Stomach (tissue), 19 donors: ENCODE results near the gene ALKBH2. TPM values are rescaled to one million over a fixed set of nuclear protein-coding genes. Genes with fewer than 3 reads are reported as not detected.

ENCODE experiments used
- DNase-seq, 2 donors: peaks; one replicate each; pipeline versions ENCODE4 v3.0.0 to v3.0.0-alpha.2; 2013 to 2019
- H3K27ac ChIP-seq, 5 donors: fragments of 200-600 bp in 4 of 5; sonication (generic) in 4 of 5; one replicate each; pipeline ENCODE4 v1.5.1; 2013 to 2019; ENCODE audit warnings: mild to moderate bottlenecking in 1 of 5, moderate library complexity in 1 of 5
- H3K27me3 ChIP-seq, 3 donors: fragments of 200-600 bp; sonication (generic); one replicate each; pipeline ENCODE4 v1.5.1; 2017 to 2019; ENCODE audit warnings: mixed run types in 1 of 3
- H3K36me3 ChIP-seq, 4 donors: fragments of 200-600 bp; sonication (generic); 1 replicate in 3 of 4; 2 replicates in 1 of 4; pipeline ENCODE4 v1.5.1; 2016 to 2019
- H3K4me1 ChIP-seq, 4 donors: fragments of 200-600 bp; sonication (generic); one replicate each; pipeline ENCODE4 v1.5.1; 2016 to 2019
- H3K4me3 ChIP-seq, 4 donors: fragments of 200-600 bp; sonication (generic) in 3 of 4; one replicate each; pipeline ENCODE4 v1.5.1; 2016 to 2019; ENCODE audit warnings: mild to moderate bottlenecking in 1 of 4
- H3K9me3 ChIP-seq, 4 donors: fragments of 200-600 bp; sonication (generic); one replicate each; pipeline ENCODE4 v1.5.1; 2016 to 2019
- EP300 ChIP-seq: sonication (generic); formaldehyde crosslinking; IDR thresholded peaks from one replicate; pipeline ENCODE4 v1.6.1; 2017; ENCODE audit warnings: antibody characterized with exemption
- POLR2A ChIP-seq, 4 donors: fragments of 450-650 bp; IDR thresholded peaks; one replicate each; pipeline ENCODE4 v1.6.1; 2016; ENCODE audit warnings: antibody characterized with exemption in 4 of 4, control low read depth in 2 of 4, mild to moderate bottlenecking in 1 of 4, moderate library complexity in 1 of 4
- POLR2AphosphoS5 ChIP-seq, 3 donors: sonication (generic); formaldehyde crosslinking; IDR thresholded peaks; one replicate each; pipeline ENCODE4 v1.6.1; 2016; ENCODE audit warnings: antibody characterized with exemption in 3 of 3
- WGBS, 5 donors: extraction: QIAGEN DNeasy Blood & Tissue Kit in 3 of 5; methylation state at CpG; one replicate each; pipeline versions ENCODE4 v1.1.5 to v1.1.7; 2013 to 2018; 5-methylcytosine and 5-hydroxymethylcytosine counted together
- intact Hi-C: fragments of 100-400 bp; cut with DNase I; formaldehyde crosslinking; loops from one replicate; pipeline ENCODE4 v1.15.1; 2023; ENCODE audit warnings: low total_unique reads
- long read RNA-seq, 10 donors: transcript quantifications; one replicate each; lab custom pipeline, GENCODE V29; 2026
- polyA plus RNA-seq, 3 donors: library from polyadenylated mRNA; stranded (reverse); fragments of 200-250 nt; gene quantifications; one replicate each; pipeline ENCODE4 v1.2.3, GENCODE V29; 2013
- total RNA-seq, 5 donors: library from RNA; depleted of rRNA; stranded (reverse); fragments of >200 nt; gene quantifications; one replicate each; pipeline versions ENCODE4 v1.1.0 to v1.2.3, GENCODE V29; 2014 to 2016
- TF ChIP-seq, protein P1 (sequence below), 7 experiments: fragments of 450-650 bp in 4 of 7; fragments of 200-600 bp in 3 of 7; sonication (generic) in 3 of 7; IDR thresholded peaks; one replicate each; pipeline ENCODE4 v1.5.1; 2016 to 2019; ENCODE audit warnings: antibody characterized with exemption in 7 of 7, control low read depth in 2 of 7, mild to moderate bottlenecking in 1 of 7
- donor health status: healthy with polysubstance abuse.
- donor health status: Bipolar disorder and iron deficiency.
- donor health status: healthy.

Gene ALKBH2
- total RNA-seq, result 10 to 100 TPM in 4 of 5 donors, not detected in 1; 12.3 to 28.1 (median 22.0) TPM
- 10 to 100 TPM; 17.0 to 33.3 (median 22.3) TPM for polyA plus RNA-seq
- long read RNA-seq, donor 1, partial matches to known transcripts, result 0 of 4 reads
- long read RNA-seq, donor 1, other reads (novel, unspliced or antisense), result 0 of 4 reads
- long read RNA-seq, donor 2, partial matches to known transcripts, result 0 of 6 reads
- long read RNA-seq, donor 2, other reads (novel, unspliced or antisense), result 0 of 6 reads
- long read RNA-seq, donor 3, partial matches to known transcripts, result 0 of 3 reads
- long read RNA-seq, donor 3, other reads (novel, unspliced or antisense), result 0 of 3 reads
- long read RNA-seq, donor 4, result 0 reads
- long read RNA-seq, donor 5, partial matches to known transcripts, result 0 of 7 reads
- long read RNA-seq, donor 5, other reads (novel, unspliced or antisense), result 0 of 7 reads
- long read RNA-seq, donor 6, transcript ALKBH2-202 (4 exons, 1,159 nt), result major isoform, 7 of 20 reads
- long read RNA-seq, donor 6, transcript ALKBH2-201 (4 exons, 1,030 nt), result major isoform, 7 of 20 reads
- long read RNA-seq, donor 6, partial matches to known transcripts, result 5 of 20 reads
- long read RNA-seq, donor 6, other reads (novel, unspliced or antisense), result 0 of 20 reads
- long read RNA-seq, donor 7, partial matches to known transcripts, result 0 of 8 reads
- long read RNA-seq, donor 7, other reads (novel, unspliced or antisense), result 0 of 8 reads
- long read RNA-seq, donor 8, partial matches to known transcripts, result 11 of 17 reads
- long read RNA-seq, donor 8, other reads (novel, unspliced or antisense), result 0 of 17 reads
- long read RNA-seq, donor 9, partial matches to known transcripts, result 0 of 8 reads
- long read RNA-seq, donor 9, other reads (novel, unspliced or antisense), result 0 of 8 reads
- long read RNA-seq, donor 10, partial matches to known transcripts, result 0 of 2 reads
- long read RNA-seq, donor 10, other reads (novel, unspliced or antisense), result 0 of 2 reads

GRCh38 chr12:109093022-109093918 is at the start of gene ALKBH2:
ALKBH2 (minus strand) TSS chr12:109093472; CDS start chr12:109092786, 686 bp downstream.
- peak within 1 kb of the TSS; percentile 46 to 87 (median 75) for H3K27ac ChIP-seq
- peak; percentile 95 to 98 for DNase-seq
- H3K27me3 ChIP-seq, result no peaks in the 10 kb centered on the region
- peaks cover 25 to 44% (median 36%) of the 10 kb centered on the region in 4 donors for H3K4me1 ChIP-seq
- H3K36me3 ChIP-seq, result peaks cover 11 to 31% (median 30%) of the 10 kb centered on the region in 4 donors
- intact Hi-C loops, result no loop called here
- H3K9me3 ChIP-seq, result no peaks in the 10 kb centered on the region
- H3K4me3 ChIP-seq, result peak within 1 kb of the TSS; percentile 52 to 61 (median 58)
- 4 to 11% (median 6%) methylated on average over 16 to 45 of the region's 45 CpGs for WGBS, 5 donors
- TF ChIP-seq, protein P1, sequence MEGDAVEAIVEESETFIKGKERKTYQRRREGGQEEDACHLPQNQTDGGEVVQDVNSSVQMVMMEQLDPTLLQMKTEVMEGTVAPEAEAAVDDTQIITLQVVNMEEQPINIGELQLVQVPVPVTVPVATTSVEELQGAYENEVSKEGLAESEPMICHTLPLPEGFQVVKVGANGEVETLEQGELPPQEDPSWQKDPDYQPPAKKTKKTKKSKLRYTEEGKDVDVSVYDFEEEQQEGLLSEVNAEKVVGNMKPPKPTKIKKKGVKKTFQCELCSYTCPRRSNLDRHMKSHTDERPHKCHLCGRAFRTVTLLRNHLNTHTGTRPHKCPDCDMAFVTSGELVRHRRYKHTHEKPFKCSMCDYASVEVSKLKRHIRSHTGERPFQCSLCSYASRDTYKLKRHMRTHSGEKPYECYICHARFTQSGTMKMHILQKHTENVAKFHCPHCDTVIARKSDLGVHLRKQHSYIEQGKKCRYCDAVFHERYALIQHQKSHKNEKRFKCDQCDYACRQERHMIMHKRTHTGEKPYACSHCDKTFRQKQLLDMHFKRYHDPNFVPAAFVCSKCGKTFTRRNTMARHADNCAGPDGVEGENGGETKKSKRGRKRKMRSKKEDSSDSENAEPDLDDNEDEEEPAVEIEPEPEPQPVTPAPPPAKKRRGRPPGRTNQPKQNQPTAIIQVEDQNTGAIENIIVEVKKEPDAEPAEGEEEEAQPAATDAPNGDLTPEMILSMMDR (IDR thresholded peaks at IDR 0.05), result peak in 5 of 7 experiments; percentile 94 to 98 (median 96)
- TF ChIP-seq EP300, result no peak
- no peak for TF ChIP-seq POLR2A (IDR thresholded peaks at IDR 0.05)
- peak; percentile 83 to 96 (median 95) for TF ChIP-seq POLR2AphosphoS5 (IDR thresholded peaks at IDR 0.05)

DNA sequence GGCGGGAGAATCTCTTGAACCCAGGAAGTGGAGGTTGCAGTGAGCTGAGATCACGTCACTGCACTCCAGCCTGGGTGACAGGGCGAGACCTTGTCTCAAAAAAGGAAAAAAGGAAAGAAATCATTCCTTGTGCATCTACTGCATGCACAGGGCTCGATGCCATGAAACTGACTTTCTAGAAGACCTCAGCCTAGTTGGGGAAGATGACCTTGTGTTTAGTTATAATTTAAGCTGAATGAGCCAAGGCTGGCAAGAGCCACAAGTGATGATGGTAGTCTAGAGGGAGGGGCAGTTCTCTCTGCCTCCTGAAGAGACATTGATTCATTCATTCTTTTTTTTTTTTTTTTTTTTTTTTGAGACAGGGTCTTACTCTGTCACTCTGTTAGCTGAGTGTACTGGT is 47.3 kb upstream of the ALKBH2 start:
- Histone ChIP-seq H3K4me3 (no peak overlapping the region), H3K27ac (no peak overlapping the region), H3K4me1 (peaks cover 8 to 26% (median 16%) of the 10 kb centered on the region in 4 donors), H3K9me3 (no peaks in the 10 kb centered on the region), H3K27me3 (no peaks in the 10 kb centered on the region), H3K36me3 (peaks cover 0 to 27% (median 18%) of the 10 kb centered on the region in 4 donors)
- DNase-seq, result no peak
- TF ChIP-seq EP300 (no peak), POLR2AphosphoS5 (IDR thresholded peaks at IDR 0.05) (no peak), POLR2A (IDR thresholded peaks at IDR 0.05) (no peak)
- TF ChIP-seq, protein P1 (IDR thresholded peaks at IDR 0.05), result no peak
- 89 to 95% (median 94%) methylated on average over 4 of the region's 4 CpGs for WGBS, 5 donors
- intact Hi-C loops, result no loop called here

DNA sequence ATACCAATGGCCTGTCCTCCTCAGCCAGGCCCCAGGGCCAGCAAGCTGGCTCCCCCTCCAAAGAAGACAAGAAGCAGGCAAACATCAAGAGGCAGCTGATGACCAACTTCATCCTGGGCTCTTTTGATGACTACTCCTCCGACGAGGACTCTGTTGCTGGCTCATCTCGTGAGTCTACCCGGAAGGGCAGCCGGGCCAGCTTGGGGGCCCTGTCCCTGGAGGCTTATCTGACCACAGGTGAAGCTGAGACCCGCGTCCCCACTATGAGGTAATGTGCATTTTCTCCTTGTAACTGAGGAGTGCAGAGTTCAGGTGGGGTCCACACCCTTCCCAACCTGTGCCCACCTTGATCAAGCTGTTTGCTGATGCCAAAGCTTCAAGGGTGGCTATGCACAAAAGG is 46.5 kb upstream of the ALKBH2 start:
- Histone ChIP-seq H3K27ac (no peak overlapping the region), H3K4me3 (no peak overlapping the region), H3K4me1 (peaks cover 4 to 18% (median 10%) of the 10 kb centered on the region in 4 donors), H3K27me3 (no peaks in the 10 kb centered on the region), H3K36me3 (peaks cover 0 to 27% (median 18%) of the 10 kb centered on the region in 4 donors), H3K9me3 (no peaks in the 10 kb centered on the region)
- no peak for DNase-seq
- WGBS, 5 donors, result 72 to 90% (median 81%) methylated on average over 4 to 7 of the region's 7 CpGs
- intact Hi-C loops, result no loop called here
- TF ChIP-seq EP300 (no peak), POLR2AphosphoS5 (IDR thresholded peaks at IDR 0.05) (no peak), POLR2A (IDR thresholded peaks at IDR 0.05) (no peak)
- TF ChIP-seq, protein P1 (IDR thresholded peaks at IDR 0.05), result no peak
